HG03139 (cell line): ENCODE measurements around the gene ZNF23.
"Not testable (repeated sequence)": the region's sequence is repeated elsewhere in the genome, so short reads cannot be mapped to it uniquely, and the experiment has no call there.

Experiments used
- ATAC-seq: cut with Tn5 transposase; IDR thresholded peaks from one replicate; pipeline ENCODE4 v1.9.1; 2021; ENCODE audit not compliant: unreplicated experiment

Gene ZNF23

DNA sequence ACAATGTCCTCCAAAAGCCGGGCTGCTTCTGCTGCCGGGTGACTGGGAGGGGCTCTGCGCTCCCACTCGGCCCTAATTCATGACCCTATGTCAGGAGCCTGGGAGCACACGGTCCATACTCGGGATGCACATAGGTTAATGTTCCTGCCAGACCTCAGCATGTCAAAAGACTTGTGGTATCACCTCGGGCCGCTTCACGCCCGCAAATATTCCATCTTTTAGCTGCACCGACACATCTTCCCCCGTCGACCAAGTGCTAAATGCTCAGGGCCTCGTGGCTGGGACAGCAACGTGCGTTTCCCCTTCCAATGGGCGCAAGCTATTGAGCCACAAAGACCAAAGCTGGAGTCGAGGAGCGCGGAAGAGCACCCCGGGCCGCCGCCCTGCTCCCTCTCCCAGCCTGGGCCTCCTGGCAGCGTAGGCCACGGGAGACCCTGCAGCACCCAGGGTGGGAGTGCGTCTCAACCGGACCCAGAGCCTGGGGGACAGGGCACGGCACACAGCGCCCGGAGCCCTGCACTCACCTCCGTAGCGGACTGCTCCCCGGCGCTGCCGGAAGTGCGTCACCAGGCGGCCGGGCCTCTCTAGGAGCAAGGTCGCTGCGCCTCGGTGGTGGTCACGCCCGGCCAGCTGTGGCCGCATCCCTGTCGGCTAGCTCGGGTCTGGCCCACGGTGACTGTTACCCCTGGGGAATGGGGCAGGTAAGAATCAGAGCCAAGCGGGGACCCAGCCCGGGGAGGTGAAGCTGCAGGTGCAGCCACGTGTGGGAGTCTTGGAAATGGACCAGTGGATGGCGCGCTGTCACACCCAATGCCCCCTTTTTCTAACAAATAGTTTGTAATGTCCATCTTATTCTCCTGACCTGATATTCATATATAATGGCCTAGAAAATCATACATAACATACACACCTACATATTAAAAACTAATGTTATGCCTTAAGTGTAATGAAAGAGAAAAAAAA is at the start of gene ZNF23:
Gene ZNF23, minus strand, starts transcription at position 562 of the 963 bp plus-strand sequence. CDS start 5,451 bp downstream, outside the sequence.
- ATAC-seq: peak; percentile 97

DNA sequence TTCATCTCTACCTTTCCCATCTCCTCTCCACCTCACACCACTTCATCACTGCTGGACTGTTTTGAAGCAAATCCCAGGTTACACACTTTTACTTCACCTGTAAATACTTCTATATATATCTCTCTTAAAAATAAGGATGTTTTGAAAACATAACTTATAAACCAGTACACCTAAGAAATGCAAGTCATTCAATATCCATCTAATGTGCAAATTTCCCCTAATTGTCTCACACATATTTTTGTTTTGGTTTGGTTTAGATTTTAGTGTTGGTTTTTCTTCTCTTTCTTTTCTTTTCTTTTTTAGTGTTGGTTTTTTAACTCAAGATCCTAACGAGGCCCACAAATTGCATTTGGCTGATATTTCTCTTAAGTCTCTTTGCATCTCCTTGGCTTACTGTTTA is 45.0 kb upstream of the ZNF23 start:
- ATAC-seq: no peak

DNA sequence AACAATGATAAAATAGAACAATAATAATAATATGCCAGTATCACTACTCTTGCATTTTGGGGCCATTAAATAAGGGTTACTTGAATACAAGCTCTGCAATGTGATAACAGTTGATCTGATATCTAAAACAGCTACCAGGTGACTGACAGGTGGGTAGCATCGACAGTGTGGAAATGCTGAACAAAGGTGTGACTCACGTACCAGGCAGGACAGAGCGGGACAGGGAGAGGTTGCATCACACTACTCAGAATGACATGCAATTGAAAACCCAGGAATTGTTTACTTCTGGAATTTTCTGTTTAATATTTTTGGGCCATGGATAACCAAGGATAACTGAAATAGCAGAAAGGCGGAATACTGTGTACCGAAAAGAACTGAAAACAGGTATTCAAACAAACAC is 42.9 kb upstream of the ZNF23 start:
- no peak for ATAC-seq

DNA sequence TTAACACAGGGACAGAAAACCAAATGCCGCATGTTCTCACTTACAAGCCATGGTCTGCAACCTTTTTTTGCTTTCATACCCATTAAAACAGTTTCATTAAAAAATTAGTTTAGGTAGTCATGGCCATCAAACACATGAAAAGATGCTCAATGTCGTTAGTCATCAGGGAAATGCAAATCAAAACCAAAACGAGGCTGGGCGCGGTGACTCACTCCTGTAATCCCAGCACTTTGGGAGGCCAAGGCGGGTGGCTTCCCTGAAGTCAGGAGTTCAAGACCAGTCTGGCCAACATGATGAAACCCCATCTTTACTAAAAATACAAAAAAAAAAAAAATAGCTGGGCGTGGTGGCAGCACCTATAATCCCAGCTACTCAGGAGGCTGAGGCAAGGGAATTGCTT is 42.0 kb upstream of the ZNF23 start:
- ATAC-seq: not testable (repeated sequence)

DNA sequence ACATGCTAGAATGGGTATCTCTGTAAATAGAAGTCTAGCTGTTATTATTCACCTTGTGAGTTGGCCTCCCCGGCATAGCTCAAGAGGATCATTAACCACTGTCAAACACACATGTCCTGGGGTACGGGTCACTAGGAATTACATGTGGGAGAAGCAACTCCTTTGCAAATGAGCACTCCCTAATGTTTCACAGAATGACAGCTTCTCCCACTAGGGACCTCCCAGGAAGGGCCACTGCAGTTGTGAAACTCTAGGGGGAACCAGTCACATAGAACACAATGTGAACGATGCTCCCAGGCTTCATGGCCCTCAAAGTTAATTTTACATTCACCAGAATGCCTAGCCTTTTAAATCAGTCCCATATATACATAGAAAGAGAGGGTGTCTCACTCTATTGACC is 39.5 kb upstream of the ZNF23 start:
- no peak for ATAC-seq

DNA sequence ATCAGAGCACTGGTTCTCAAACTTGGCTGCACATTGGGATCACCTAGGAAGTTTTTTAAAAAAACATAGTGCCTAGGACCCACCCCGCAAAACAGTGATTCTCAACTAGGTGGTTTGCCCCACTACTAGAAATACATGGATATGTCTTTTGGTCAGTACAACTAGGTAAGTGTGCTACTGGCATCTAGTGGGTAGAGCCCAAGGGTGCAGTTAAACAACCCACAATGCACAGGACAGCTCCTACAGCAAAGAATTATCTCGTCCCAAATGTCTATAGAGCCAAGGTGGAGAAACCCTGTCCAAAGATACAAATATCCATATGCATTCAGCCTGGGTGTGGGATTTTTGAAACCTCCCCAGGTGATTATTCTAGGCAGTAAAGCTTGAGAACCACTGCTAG is 38.9 kb upstream of the ZNF23 start:
- ATAC-seq: no peak

DNA sequence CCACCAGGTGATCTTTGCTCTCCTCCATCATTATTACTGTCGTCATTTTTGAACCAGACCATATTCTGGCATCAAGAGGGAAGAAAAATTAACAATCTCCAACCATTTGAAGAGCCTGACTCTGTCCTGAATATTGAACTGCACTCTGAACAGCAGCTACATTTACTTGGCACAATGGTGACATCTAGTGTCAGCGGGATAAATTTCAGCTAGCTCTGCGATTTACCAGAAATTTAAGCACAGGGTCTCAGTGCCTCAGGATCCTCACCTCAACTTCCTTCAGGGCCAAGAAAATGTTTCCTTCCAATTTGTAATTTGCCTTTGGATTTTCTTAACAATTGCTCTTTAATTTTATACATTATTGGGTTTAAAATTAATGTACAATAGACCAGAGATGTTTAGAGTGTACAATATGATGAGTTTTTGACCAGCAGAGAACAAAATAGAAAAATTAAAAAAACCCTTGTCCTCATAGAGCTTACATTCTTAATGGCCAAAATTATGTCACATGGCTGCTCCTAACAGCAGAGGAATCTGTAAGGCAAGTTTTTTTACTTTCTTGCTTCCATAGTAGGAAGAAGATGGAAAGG is 37.8 kb upstream of the ZNF23 start:
- ATAC-seq: no peak

DNA sequence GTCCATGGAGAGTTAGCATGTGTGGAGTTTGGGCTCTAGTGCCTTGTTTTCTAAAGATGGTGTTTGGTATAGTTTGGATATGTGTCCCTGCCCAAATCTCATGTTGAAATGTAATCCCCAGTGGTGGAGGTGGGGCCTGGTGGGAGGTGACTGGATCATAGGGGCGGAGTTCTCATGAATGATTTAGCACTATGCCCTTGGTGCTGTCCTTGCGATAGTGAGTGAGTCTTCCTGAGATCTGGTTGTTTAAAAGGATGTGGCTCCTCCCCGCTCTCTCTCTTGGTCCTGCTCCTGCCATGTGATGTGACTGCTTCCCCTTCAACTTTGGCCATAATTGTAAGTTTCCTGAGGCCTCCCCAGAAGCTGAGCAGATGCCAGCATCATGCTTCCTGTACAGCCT is 36.0 kb upstream of the ZNF23 start:
- no peak for ATAC-seq

DNA sequence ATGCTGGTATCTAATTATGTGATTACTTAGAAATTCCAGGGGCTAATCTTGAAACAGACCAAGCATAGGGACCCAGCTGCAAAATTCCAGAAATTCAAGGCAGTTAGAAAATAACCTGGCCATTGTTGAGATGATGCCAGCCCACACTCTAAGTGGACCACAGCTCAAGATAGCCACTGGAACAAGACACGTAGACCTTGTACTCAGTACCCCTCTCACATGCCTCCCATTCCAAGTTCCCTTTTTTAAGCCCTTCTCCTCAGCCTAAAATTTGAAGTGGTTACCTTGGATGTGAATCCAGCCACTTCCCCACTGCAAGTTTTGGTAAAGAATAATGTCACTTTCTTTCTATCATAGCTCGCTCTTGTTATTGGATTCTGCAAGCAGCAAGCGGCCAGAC is 31.2 kb upstream of the ZNF23 start:
- no peak for ATAC-seq

DNA sequence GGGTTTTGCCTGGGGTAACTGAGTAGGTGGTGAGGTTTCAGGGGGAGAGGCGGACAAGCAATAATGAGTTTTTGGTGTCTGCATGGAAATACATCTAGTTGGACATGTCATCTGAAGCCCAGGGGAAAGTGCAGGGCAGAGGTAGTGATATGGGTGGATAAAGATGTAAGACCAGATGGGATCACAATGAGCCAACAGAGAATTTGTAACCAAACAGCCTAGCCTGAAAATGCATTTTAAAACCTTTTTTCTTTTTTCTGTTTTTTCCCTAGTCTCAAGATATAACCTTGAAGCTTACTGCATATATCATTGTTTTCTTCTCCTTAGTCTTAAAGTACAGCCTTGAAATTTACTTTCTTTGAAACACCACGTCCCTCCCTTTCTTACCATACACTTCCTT is 30.7 kb upstream of the ZNF23 start:
- no peak for ATAC-seq

DNA sequence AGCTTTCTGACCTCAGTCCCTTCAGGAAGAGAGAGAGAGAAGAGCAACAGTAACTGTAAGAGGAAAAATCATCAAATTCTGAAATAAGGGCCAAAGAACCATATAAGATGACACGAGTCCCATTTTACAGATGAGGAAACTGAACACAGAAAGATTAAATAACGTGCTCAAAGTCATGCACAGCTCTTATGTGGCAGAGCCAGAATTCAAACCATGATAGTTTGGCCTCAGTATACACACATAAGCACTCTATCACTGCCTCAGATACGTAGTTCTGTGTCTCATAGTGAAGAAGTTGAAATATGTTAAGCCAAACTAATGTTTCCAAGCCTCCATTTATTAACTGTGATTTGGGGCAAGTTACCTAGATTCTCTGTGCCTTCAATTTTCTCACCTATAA is 29.0 kb upstream of the ZNF23 start:
- ATAC-seq: no peak

DNA sequence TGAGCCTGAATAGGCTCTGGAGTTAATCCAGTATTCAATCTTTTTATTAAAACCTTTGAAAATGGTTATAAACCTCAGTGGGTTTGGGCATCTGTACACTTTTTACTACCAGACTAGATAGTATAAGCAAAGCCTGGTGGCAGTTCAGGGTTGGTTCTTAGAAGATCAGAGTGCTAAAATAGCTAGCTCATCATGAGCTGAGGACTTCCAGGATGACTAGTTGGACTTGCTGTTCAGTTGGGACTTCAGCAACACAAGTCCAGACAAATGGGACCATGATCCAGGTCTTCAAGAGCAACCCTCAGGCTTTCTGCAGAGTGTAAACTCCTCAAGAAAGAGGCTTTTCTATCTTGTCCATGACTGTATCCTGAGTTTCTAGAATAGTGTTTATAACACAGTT is 28.3 kb upstream of the ZNF23 start:
- ATAC-seq: no peak

DNA sequence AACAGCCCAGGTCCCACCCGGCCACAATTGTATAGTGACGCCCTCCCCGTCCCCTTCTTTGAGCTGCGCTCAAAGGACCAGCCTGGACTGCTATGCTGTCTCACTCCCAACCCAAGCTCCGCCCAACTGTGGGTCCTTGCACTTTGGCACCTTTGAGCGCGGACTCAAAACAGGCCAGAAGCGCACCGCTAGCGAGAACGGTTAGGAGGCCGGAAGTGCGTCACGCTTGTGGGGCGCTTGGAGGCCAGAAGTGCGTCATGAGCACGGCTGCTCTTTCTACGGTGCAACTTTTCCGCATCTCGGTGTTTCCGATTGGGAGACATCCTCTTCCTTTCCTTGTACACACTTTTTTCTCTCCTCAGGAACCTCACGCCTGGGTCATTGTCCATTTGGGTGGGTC is 27.1 kb upstream of the ZNF23 start, which contains the start of gene ZNF19:
Gene ZNF19, minus strand, starts transcription at position 203 of the 400 bp plus-strand sequence. CDS start 7,210 bp downstream, outside the sequence.
- no peak for ATAC-seq

DNA sequence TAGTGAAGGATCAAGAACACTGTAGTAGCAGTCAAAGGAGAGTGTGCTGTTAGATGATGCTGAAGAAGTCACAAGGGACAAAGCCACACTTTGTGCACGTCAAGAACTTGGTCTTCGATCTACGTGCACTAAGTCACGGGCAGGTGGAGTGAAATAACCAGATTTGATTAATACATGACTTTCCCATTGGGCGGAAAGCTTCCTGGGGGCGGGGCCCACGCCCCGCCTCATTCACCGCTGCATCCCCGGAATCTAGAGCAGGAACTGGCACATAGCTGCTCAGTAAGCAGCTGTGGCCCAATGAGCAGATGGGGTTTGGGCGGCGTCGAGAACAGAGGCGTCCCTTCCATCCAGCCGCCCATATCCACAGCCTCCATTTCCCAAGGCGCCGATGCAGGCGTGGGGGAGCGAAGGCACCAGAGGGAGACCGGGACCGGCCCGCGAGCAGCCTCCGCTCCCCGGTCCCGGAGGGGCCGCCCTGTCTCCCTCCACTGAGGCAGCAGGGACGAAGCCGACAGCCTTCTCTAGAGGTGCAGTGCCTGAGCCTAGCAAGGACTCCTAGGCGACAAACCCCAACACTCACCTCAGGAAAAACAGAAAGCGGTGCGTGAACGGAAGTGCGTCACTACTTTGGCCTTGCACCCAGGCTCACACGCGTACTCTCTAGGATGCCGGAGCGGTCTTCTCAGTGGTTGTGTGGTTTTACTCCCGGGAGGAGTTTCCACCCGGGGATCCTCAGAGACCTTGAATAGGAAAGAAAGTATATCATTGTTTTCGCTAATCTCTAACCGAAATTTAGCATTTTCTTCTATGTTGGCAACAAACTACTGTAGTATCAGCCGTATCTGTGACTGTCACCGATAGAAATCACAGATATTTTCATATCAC is 22.2 kb upstream of the ZNF23 start:
- ATAC-seq: peak; percentile 79

DNA sequence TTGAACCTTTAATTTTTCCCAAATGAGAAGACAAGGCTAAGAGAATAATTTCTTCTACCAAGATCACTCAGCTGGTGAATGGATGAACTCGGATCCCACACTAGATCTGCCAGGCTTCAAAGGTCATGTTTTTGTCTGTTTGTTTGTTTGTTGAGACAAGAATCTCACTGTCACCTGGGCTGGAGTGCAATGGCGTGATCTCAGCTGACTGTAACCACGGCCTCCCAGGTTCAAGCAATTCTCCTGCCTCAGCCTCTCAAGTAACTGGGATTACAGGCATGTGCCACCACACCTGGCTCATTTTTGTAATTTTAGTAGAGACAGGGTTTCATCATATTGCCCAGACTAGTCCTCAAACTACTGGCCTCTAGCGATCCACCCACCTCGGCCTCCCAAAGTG is 20.5 kb upstream of the ZNF23 start:
- ATAC-seq: no peak

DNA sequence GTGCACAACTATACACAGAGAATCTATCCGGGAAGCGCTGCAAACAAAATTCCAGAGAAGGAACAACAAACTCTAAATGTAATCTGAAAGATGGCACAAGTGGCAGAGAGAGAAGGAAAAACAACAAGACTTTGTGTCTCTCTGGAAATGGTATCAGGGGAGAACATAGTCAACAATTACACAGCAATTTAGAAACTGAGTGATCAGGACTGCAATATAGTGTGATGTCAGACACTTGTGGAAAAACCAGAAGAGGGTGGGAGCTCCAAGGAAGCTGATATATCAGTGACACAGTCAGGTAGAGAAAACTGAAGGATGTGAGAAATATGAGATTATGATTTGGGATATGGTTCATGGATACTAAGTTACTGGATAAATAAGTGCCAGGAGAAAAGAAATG is 18.9 kb upstream of the ZNF23 start:
- no peak for ATAC-seq

DNA sequence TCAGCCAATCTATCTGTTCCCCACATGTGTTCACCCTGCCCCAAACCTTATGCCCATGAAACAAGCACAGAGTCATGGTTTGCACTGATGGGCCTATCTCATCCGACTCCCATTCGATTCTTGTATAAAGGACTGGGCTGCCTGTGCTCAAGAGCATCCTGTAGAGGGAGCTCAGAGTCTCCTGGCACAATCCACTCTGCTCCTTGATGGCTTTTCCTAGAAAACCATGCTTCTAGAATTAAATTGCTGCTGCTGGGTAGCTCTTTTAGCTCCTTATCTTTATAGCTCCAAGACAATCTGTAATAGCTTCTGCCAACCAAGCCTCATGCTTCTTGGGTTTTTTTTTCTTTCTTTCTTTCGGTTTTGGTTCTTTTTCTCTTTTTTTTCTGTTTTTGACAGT is 17.4 kb upstream of the ZNF23 start:
- no peak for ATAC-seq

DNA sequence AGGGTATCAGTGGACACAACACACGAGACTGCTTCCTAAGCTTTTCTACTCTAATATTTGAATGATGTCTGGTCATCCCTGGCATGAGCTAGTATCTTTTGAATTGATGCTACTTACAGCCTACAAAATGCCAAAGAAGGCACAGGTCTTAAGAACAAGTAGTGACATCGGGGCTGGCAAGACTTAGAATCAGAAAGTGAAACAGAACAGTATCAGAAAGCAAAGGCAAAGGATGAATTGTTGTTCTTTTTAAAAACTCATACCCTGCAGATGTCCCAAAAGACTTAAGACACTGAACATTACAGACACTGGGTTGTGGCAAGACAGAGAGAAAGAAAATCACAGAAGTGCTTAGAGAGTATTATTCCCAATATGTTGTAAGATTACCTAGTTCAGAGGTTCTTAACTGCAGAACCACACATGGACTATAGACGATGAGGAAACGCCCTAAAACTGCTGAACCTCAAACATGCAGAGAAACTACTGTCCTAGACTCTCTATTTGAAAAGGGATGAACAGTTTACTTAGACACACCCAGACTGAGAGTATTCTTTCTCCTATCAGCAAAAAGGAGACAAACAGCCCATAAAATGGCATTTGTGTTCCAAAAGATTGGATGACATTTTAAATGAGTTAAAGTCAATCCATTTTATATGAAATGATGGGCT is 14.5 kb upstream of the ZNF23 start:
- ATAC-seq: no peak

DNA sequence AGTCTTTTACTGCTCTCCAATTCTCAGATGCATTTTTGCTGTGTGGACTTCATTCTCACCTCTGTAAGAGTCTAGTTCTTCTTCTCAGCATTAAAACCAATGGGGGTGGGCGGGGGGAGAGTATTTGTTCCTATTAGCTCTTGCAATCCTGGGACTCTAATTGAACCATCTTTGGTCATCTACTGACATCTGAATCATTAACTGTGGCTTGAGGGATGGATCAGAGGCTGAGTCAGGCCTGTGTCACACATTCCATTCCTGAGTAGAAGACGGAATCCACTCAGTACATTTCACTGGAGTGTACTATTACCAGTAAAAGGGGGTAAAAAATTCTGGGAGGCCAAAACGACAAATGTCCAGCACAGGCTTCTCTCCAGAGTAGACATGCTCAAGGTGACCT is 12.8 kb upstream of the ZNF23 start:
- no peak for ATAC-seq

DNA sequence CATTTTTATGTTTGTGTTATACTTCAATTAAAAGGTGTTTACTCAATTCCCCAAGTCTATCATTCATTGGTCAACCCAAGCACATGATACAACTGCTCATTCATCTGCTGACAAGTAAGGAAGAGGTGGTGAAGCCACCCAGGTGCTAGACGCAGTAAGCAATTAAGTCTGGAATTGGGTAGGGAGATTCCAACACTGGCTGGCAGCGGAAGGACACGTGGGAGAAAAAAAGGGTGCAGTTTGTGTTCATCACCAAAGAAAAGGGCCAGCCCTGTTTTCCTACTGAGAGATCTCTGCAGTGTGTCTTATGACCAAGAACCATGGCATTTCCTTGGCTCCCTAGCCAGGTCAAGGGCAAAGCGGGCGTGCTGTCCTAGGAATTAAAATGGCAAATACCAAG is 11.8 kb upstream of the ZNF23 start:
- ATAC-seq: no peak

DNA sequence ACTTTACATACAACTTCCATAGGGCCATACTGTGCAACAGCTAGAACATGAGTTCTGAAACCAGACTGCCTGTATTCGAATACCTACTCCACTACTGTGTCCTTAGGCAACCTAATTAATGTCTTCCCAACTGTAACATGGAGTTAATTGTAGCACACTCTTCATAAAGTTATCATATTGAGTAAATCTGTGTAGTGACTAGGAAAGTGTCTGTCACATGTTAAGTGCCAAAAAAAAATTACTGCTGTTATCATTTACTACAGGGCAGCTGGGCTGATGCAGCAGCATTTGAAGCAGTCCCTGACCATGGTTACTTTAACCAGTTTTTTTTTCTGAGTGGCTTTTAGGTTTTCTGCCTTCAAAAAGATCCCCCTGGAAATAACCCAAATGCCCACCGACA is 10.9 kb upstream of the ZNF23 start:
- no peak for ATAC-seq
